PC-9 (cell line): ENCODE results near the gene KANK2. TPM values are rescaled to one million over a fixed set of nuclear protein-coding genes. Genes with fewer than 3 reads are reported as not detected.

Experiments used
- BruUV-seq: library from RNA; stranded (reverse); fragments of 400-500 nt; replicated peaks from 2 replicates; lab custom pipeline; 2021; lab: Mats Ljungman, UMichigan
- CTCF ChIA-PET: fragments of 300-600 bp; sonication (Branson Sonifier 250); formaldehyde crosslinking; loops from one replicate; lab custom pipeline; 2022; ENCODE audit warnings: antibody characterized with exemption; lab: Charles Lee
- POLR2A ChIA-PET: fragments of 300-600 bp; sonication (Branson Sonifier 250); formaldehyde crosslinking; loops from one replicate; lab custom pipeline; 2022; ENCODE audit warnings: antibody characterized with exemption; ENCODE audit not compliant: unreplicated experiment; lab: Charles Lee
- DNase-seq, 2 experiments: peaks; one replicate each; pipeline versions ENCODE4 v3.0.0 to v3.0.0-alpha.2; 2015 to 2022; ENCODE audit warnings: mixed read lengths in 1 of 2
- H2AFZ ChIP-seq: fragments of 200-600 bp; sonication (generic); 2 replicates; pipeline ENCODE4 v1.8.1; 2017; ENCODE audit warnings: antibody characterized with exemption
- H3F3A ChIP-seq: fragments of 200-600 bp; sonication (generic); 2 replicates; pipeline ENCODE4 v1.8.1; 2017; ENCODE audit warnings: antibody characterized with exemption, mild to moderate bottlenecking, low read depth; ENCODE audit not compliant: insufficient read depth
- H3K27ac ChIP-seq: fragments of 200-600 bp; sonication (generic); 2 replicates; pipeline ENCODE4 v1.6.1; 2016; ENCODE audit warnings: mixed run types
- H3K27me3 ChIP-seq: fragments of 200-600 bp; sonication (generic); 2 replicates; pipeline ENCODE4 v1.6.1; 2016; ENCODE audit warnings: low read depth, mixed run types; ENCODE audit not compliant: insufficient read depth
- H3K36me3 ChIP-seq: fragments of 200-600 bp; sonication (generic); 2 replicates; pipeline ENCODE4 v1.6.1; 2016; ENCODE audit warnings: low read depth, mixed run types
- H3K4me1 ChIP-seq: fragments of 200-600 bp; sonication (generic); replicated peaks from 2 replicates; pipeline ENCODE4 v1.6.1; 2016; ENCODE audit warnings: mixed run types; ENCODE audit not compliant: insufficient read depth
- H3K4me2 ChIP-seq: fragments of 200-600 bp; sonication (generic); 2 replicates; pipeline ENCODE4 v1.6.1; 2017; ENCODE audit warnings: mixed run types
- H3K4me3 ChIP-seq: fragments of 200-600 bp; sonication (generic); 2 replicates; pipeline ENCODE4 v1.6.1; 2016; ENCODE audit warnings: mixed run types
- H3K79me2 ChIP-seq: fragments of 200-600 bp; sonication (generic); 2 replicates; pipeline ENCODE4 v1.6.1; 2017; ENCODE audit warnings: low read depth, mixed run types
- H3K9me2 ChIP-seq: fragments of 200-600 bp; sonication (generic); 2 replicates; pipeline ENCODE4 v1.8.1; 2017; ENCODE audit warnings: mild to moderate bottlenecking; ENCODE audit not compliant: insufficient read depth
- H3K9me3 ChIP-seq: fragments of 200-600 bp; sonication (generic); 2 replicates; pipeline ENCODE4 v1.8.1; 2016; ENCODE audit warnings: low read depth; ENCODE audit not compliant: insufficient read depth
- H4K20me1 ChIP-seq: fragments of 200-600 bp; sonication (generic); 2 replicates; pipeline ENCODE4 v1.8.1; 2017; ENCODE audit not compliant: insufficient read depth
- CTCF ChIP-seq: fragments of 200-600 bp; sonication (generic); conservative IDR thresholded peaks from 2 replicates; pipeline ENCODE4 v1.6.1; 2017; ENCODE audit warnings: mixed run types, antibody characterized with exemption, mild to moderate bottlenecking, moderate library complexity
- EZH2 ChIP-seq: fragments of 200-600 bp; sonication (generic); IDR thresholded peaks from 2 replicates; pipeline ENCODE4 v1.8.0; 2017; ENCODE audit warnings: antibody characterized with exemption, low read depth
- intact Hi-C: fragments of 100-400 bp; cut with micrococcal nuclease; formaldehyde crosslinking; loops from one replicate; pipeline ENCODE4 v1.10.0; 2022; ENCODE audit not compliant: unreplicated experiment
- total RNA-seq: library from RNA; stranded (reverse); gene quantifications from 2 replicates; pipeline ENCODE4 v1.2.3, GENCODE V29; 2021

The KANK2 gene
- total RNA-seq, 1 experiment from 2014 or later: 32.9 TPM

GRCh38 chr19:11194173-11194572 is 3.2 kb downstream of the KANK2 start:
- no peak overlapping the region for H3K4me2 ChIP-seq
- no peaks in the 10 kb centered on the region for H3K27me3 ChIP-seq
- no peak for DNase-seq
- CTCF ChIA-PET: no interaction called here
- no peak overlapping the region for H2AFZ ChIP-seq
- H4K20me1 ChIP-seq: no peaks in the 10 kb centered on the region
- no peaks in the 10 kb centered on the region for H3K9me3 ChIP-seq
- H3K9me2 ChIP-seq: no peaks in the 10 kb centered on the region
- intact Hi-C loops: no loop called here
- no peaks in the 10 kb centered on the region for H3K79me2 ChIP-seq
- H3K36me3 ChIP-seq: no peaks in the 10 kb centered on the region
- no peak overlapping the region for H3K27ac ChIP-seq
- 0 out of 2 replicates have a peak, but pooled peaks cover 6% of the 10 kb centered on the region for H3K4me1 ChIP-seq
- POLR2A ChIA-PET: no interaction called here
- peaks cover 43% of the 10 kb centered on the region for H3F3A ChIP-seq
- no TSS peak for BruUV-seq
- no peak overlapping the region for H3K4me3 ChIP-seq
- TF ChIP-seq EZH2: no peak
- no peak for TF ChIP-seq CTCF

- H3K36me3 ChIP-seq: no peaks in the 10 kb centered on the region
- no peak overlapping the region for H3K4me3 ChIP-seq
- no peaks in the 10 kb centered on the region for H4K20me1 ChIP-seq
- H3K4me1 ChIP-seq: 0 out of 2 replicates have a peak, but pooled peaks cover 6% of the 10 kb centered on the region
- TF ChIP-seq EZH2: no peak
- TF ChIP-seq CTCF: no peak
- H3K27ac ChIP-seq: no peak overlapping the region
- DNase-seq: no peak
- H2AFZ ChIP-seq: no peak overlapping the region
- H3K9me3 ChIP-seq: no peaks in the 10 kb centered on the region
- H3K4me2 ChIP-seq: no peak overlapping the region
- H3F3A ChIP-seq: peaks cover 33% of the 10 kb centered on the region
- H3K79me2 ChIP-seq: no peaks in the 10 kb centered on the region
- no TSS peak for BruUV-seq
- H3K9me2 ChIP-seq: no peaks in the 10 kb centered on the region
- POLR2A ChIA-PET: no interaction called here
- intact Hi-C loops: no loop called here
- CTCF ChIA-PET: no interaction called here
- no peaks in the 10 kb centered on the region for H3K27me3 ChIP-seq
Observed at GRCh38 chr19:11192957-11193939, 4.1 kb downstream of the KANK2 start.

GRCh38 chr19:11191934-11192333 is 5.4 kb downstream of the KANK2 start:
- BruUV-seq: no TSS peak
- TF ChIP-seq CTCF (no peak), EZH2 (no peak)
- H3K36me3 ChIP-seq: no peaks in the 10 kb centered on the region
- H3K27me3 ChIP-seq: no peaks in the 10 kb centered on the region
- no peak overlapping the region for H3K27ac ChIP-seq
- H3K4me3 ChIP-seq: no peak overlapping the region
- 0 out of 2 replicates have a peak, but pooled peaks cover 6% of the 10 kb centered on the region for H3K4me1 ChIP-seq
- no peak for DNase-seq
- peaks cover 29% of the 10 kb centered on the region for H3F3A ChIP-seq
- H3K79me2 ChIP-seq: no peaks in the 10 kb centered on the region
- H2AFZ ChIP-seq: no peak overlapping the region
- ChIA-PET CTCF (no interaction called here), POLR2A (no interaction called here)
- no peaks in the 10 kb centered on the region for H4K20me1 ChIP-seq
- no peaks in the 10 kb centered on the region for H3K9me3 ChIP-seq
- H3K9me2 ChIP-seq: no peaks in the 10 kb centered on the region
- H3K4me2 ChIP-seq: no peak overlapping the region
- intact Hi-C loops: no loop called here
